GM21447 (cell line): Measurements from ENCODE around the gene STAT5B.
"Not testable (repeated sequence)": the region's sequence is repeated elsewhere in the genome, so short reads cannot be mapped to it uniquely, and the experiment has no call there.

ENCODE experiments used
- ATAC-seq: cut with Tn5 transposase; IDR thresholded peaks from one replicate; pipeline ENCODE4 v1.9.1; 2021; ENCODE audit not compliant: unreplicated experiment

The STAT5B gene

GRCh38 chr17:42239576-42239975, 36.6 kb downstream of the STAT5B start:
- not testable (repeated sequence) for ATAC-seq

DNA sequence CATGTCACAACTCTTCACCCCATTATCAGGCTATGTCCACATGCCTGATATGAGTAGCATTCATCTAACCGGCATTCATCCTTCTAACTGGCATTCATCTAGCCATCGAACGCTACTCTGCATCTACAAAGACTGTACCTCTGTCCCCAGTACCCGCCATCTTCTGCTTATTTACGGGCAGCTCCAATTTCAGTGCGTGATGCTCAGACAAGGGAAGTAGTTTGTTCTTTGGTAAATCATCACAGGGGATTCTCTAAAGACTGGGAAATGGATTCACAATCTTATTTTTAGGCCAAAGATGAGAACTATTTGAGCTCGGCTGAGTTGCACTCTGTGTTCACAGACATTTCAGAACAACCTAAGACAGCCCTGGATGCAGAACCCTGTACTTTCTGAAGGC, 39.4 kb downstream of the STAT5B start:
- ATAC-seq: no peak

GRCh38 chr17:42233994-42234393, 42.2 kb downstream of the STAT5B start:
- no peak for ATAC-seq

DNA sequence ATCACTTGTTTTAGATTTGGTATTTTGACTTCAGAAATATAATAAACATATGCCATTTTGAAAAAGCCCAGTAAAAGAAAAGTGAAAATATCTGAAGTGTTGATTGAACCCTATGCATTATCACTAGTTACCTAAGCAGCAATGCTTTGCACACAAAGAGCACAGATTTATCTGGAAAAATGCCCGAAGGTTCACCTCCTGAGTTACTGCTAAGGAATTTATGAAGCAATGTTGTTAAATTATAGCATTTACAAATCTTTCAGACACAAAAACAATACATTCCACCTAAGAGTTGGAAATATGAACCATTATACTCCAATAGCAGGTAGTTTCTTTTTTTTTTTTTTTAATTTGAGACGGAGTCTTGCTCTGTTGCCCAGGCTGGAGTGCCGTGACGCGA, 43.0 kb downstream of the STAT5B start:
- ATAC-seq: no peak

- no peak for ATAC-seq
Measured at GRCh38 chr17:42230225-42230624, 46.0 kb downstream of the STAT5B start.

GRCh38 chr17:42227849-42228700, 48.1 kb downstream of the STAT5B start:
- no peak for ATAC-seq

DNA sequence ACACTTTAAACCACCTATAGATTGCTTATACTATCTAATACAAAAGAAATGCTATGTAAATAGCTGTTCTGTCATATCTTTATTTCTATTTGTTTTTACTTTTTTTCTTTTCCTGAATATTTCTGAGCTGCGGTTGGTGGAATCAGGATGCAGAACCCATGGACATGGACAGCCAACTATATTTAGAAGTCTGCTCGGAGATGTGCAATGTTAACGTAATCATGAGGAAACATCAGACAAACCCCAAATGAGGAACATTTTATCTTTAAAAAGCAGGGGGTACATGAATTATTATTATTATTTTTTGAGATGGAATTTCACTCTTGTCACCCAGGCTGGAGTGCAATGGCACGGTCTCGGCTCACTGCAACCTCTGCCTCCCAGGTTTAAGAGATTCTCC, 50.5 kb downstream of the STAT5B start:
- ATAC-seq: no peak

- ATAC-seq: no peak
Measured at GRCh38 chr17:42224651-42225050, 51.5 kb downstream of the STAT5B start.

- ATAC-seq: no peak
Measured at GRCh38 chr17:42221886-42222745, 54.1 kb downstream of the STAT5B start.

DNA sequence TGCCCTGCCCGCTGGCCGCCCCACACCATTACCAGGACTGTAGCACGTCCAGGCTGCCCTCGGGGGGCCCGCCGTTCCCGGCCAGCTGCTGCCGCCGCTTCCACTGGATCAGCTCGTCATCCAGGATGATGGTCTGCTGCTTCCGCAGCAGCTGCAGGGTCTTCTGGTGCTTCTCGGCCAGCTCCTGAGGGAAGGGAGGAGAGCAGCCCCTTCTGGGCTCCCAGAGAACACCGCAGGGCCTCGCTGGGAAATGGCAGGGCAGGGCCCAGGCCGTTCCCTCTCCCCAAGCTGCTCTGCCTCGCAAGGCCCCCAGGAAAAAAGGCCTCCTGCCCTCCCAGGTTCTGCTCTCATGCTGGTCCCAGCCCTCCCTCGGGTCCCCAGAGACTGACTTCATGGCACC, 56.9 kb downstream of the STAT5B start:
- not testable (repeated sequence) for ATAC-seq

GRCh38 chr17:42214156-42214555, 62.0 kb downstream of the STAT5B start:
- ATAC-seq: no peak

DNA sequence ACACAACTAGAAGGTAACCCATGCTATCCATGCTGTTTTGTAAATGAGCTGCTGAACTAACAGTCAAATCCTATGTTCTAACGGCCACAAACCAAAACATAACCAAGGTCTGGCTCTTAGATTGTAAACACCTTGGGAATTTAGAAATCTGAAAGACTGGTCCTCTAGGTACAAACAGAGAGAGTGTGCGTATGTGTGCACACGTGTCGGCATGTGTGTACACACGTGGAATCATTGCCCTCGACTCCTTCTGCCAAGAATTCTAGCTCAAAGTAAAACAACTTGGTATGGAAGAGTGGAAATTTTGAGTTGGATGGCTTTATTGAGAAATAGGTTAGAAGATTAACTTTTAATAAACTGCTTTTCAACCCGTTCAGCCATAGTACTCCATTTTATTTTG, 63.8 kb downstream of the STAT5B start:
- no peak for ATAC-seq

DNA sequence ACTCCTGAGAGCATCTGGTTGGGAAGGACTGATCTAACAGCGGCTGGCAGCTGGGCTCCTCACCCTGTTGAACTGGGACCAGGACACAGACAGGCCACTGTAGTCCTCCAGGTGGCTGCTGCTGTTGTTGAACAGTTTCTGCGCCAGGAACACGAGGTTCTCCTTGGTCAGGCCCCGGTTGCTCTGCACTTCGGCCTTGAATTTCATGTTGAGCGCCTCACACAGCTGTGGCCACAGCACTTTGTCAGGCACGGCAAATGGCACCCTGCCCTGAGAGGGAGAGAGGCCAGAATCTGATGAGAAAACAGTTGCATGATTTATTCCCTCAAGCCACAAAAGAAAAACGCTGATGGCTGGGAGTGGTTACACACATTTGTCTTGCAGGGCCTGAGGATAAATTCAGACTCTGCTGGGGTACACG, 64.3 kb downstream of the STAT5B start:
- not testable (repeated sequence) for ATAC-seq

DNA sequence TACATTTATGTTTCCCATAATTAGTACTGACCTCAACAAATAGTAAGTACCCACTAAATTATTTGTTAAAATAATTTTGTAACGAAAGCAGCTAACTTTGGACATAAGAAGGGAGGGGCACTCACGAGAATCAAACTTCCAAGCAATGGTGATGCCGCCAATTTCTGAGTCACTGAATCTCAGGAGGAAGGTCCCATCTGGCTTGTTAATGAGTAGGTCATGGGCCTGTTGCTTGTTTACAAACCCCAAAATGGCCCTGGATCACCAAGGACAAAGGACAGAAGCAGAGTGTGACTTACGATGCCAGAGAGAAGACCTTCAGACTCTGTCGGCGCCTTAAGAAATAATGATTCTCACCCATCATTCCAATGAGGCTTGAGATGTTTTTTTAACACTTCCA, 66.1 kb downstream of the STAT5B start:
- no peak for ATAC-seq

DNA sequence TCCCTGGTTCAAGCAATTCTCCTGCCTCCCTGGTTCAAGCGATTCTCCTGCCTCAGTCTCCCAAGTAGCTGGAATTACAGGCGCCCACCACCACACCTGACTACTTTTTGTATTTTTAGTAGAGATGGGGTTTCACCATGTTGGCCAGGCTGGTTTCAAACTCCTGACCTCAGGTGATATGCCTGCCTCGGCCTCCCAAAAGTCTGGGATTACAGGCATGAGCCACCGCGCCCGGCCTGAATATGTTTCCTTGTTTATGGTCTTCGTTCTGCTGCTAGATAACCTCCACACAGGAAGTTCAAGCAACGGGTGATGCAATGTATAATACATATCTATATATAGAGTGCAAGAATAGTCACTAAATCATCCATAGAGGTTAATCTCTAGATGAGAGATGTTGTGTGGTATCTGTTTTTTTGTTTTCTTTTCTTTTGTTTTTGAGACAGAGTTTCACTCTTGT, 70.0 kb downstream of the STAT5B start:
- ATAC-seq: not testable (repeated sequence)

DNA sequence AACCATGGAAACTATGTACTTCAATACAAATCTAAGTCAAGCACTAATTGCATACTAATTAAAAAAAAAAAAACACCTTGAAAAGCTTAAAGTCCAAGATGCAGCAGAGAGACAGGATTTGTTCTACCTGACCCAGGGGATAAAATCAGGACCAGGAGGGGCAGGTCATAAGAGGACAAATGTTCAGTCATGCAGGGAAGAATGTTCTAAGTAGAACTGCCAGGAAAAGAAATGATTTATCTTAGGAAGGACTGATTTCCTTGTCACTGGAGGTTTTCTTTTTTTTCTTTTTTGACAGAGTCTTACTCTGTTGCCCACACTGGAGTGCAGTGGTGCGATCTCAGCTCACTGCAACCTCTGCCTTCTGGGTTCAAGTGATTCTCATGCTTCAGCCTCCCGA, 72.8 kb downstream of the STAT5B start:
- no peak for ATAC-seq

DNA sequence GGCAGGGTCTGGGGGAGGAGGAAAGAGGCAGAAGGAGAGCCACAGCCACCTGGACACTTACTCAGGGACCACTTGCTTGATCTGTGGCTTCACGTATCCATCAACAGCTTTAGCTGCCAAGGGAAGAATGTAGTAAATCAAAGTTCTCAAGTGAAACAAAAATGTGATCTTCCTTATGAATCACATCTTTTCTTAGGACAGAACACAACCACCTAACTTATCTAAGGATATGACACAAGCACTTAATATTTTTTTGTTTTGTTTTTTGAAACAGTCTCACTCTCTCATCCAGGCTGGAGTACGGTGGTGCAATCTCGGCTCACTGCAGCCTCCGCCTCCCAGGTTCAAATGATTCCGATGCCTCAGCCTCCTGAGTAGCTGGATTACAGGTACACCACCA, 73.5 kb downstream of the STAT5B start:
- ATAC-seq: no peak

GRCh38 chr17:42202159-42202558, 74.0 kb downstream of the STAT5B start:
- no peak for ATAC-seq

- ATAC-seq: no peak
Measured at GRCh38 chr17:42201458-42201772, 74.8 kb downstream of the STAT5B start.

DNA sequence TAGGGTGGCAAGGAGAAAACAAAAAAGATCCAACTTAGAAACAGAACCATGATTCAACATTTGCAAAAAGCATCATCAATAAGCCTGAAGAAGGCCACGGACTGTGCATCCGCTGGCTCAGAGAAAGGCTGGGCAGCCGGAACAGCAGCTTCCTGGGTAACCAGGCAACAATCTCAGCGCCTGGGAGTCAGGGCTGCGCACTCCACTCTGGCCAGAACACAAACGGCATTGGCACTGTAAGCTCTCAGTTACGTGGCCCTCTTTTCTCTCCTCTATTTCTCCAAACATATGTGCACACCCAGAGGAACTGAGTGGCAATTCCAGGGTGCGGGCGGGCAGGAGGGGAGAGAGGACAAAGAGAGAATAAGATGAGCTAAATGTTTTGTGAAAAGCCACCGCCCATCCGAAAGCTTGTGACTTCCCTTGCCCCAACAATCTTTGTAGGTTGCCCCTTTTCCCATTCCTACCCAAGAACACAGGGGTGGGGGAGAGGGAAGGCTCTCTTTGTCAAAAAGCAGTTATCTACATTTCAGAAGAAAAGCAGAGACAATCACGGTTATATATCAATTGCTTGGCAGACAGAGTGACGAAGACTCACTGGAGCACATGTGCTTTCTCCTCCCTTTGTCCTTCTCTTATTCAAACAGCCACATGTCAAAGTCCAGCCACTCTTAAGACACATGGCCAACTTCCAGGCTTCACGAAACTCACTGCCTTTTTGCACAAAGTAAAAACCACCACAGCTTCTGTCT, 75.3 kb downstream of the STAT5B start:
- no peak for ATAC-seq

DNA sequence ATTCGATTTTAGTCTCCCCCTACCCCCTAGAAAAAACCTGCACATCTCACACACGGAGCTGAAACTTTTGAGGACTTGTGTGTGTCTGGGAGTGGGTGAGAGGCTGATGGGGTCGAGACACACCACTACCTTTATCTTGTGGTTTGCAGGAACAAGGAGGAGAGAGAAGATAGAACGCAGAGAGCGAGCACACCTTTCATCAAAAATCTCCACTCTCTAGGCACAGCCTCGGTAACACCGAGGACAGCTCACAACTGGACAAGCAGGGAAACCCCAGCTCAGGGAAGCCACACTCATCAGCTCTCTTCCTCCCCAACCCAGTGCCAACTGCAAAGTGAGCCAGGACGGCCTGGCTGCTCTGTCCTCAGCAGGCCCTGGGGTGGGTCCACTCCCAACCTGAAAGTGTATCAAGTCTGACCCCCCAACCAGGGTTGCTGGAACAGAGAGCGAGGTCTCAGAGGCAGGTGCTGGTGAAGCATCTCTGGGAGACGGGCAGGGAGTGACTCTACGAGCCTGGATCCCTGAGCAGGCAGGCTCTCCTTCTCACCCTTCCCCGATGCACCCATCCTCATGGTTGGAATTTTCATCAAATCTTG, 76.7 kb downstream of the STAT5B start:
- ATAC-seq: no peak
